Measurements from ENCODE around the gene SCO2.

The SCO2 gene

GRCh38 chr22:50525104-50525857 lies at the start of gene SCO2:
Gene SCO2, minus strand, starts transcription at chr22:50525598. Its CDS starts 1,187 bp downstream, at chr22:50524411.
- peak; percentile 80 for DNase-seq

GRCh38 chr22:50574383-50574755 lies 49.0 kb upstream of the SCO2 start:
- DNase-seq, result no peak

DNA sequence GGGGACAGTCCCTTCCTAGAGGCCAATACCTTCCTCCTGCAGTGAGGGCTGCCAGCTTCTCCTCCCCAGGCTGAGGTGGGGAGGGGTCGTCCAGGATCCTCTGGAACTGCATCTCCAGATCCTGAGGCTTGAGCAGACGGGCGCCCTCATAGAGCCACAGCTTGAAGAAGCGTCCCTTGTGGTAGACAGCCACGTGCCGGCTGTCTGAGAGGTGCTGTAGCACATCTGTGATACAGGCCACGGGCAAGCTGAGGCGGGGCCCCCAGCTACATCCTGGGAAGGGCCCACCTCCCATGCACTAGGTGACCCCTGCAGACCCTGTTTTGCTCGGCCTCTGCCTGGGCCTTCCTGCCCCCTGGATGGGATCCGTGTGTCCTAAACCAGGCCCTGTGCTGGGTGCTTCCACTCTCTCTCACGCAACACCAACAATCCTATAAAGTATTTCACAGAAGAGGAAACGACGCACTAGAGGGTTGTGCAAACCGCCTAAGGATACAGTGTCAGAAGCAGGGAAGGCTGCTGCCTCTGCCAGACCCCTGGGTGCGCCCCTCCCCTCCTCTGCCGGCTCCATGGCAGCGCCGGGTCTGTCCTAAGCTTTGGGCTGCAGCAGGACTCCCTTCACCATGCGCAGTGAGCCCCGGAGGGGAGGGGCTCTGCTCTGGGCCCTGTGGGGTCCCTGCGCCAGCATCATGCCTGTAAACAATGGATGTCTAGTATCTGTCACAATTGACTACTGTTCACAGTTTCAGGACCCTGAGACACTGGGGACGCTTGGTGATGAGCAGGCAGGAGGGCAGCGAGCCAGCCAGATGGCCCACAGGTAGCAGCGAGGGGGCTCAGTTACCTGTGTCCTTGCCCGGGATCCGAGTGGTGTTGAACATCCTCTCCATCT lies 48.3 kb upstream of the SCO2 start:
- DNase-seq, result no peak

- no peak for DNase-seq
These were observed 47.6 kb upstream of the SCO2 start for GRCh38 chr22:50572965-50573364.

DNA sequence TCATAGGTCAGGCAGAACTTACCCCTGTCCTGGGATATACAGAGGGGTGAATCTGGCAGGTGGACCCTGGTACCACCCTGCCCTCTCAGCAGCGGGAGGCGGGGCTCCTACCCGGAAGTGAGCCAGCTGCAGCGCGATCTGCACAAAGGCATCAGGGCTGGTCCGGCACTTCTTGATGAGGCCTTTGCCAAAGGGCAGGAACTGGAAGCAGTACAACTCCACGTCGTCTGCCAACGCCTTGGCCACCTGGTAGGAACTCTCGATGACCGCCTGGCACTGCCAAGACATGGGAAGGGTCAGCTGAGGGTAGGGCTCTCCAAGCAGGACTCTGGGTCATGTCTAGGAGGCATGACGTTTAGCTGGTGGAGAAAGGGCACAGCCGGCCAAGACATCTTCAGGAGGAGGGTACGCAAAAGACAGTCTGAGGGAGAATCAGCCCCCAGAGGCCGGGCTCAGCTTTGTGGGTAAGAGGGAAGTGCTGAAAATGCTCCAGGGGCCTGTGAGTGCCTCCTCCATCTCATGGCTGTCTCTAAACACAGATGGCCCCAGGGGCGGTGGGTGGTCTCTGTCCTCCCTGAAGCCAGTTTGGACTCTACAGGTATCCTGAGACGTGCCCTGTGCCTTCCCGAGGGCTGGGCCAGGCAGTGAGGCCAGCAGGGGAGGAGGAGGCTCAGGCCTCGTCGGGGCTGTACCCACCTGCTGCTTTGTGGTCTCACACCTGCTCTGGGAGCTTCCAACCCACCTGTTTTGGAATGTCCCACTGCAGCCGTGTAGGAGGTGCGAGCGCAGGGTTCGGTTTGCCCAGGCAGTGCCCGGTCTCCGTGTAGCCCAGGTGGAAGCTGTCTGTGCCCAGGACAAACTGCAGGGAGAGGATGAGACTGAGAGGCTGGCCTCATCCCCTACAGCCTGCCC lies 46.1 kb upstream of the SCO2 start:
- no peak for DNase-seq

DNA sequence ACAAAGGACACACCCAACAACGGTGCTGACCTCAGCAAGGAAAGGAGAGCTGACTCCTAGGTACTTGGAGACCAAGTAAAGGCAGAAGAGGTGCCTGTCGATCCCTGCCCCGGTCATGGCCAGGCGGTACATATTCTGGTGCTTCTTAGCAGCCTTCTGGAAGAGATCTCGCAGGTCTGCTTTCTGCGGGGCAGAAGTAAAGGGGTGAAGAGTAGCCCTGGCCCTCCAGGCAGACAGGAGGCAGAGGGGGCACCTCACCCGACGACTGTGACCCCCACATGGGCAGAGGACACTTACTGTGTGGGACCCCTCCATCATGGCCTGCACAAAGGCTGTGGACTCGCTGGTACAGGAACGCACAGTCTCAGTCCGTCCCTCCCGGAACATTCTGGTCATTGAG lies 45.5 kb upstream of the SCO2 start:
- no peak for DNase-seq

DNA sequence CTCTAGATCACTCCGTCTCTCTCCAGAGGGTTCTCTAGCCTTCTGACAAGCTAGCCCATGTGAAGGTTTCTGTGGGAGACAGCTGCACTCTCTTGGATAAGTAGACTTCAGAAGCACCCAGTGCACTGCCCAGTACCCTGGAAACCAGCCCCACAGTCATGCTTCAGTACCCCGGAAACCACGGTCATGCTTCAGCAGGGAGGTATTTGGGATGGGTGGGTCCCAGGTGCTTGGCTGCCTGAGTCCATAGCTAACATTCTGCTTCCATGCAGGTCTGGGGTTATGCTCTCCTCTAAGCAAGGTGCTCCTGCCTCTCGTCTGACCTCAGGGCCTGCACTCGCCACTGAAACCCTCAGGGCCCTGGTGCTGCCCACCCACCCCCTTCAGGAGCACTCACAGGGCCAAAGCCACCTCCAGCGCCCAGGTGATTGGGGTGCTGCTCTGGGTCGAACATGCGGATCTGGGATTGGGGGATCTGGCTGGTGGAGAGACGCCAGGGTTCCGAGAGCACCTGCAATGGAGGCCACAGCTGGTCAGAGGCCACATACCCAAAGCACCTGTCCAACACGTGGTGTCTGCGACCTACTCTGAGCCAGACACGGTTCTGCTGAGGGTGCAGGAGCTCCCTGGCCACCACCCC lies 44.6 kb upstream of the SCO2 start:
- DNase-seq, result no peak

DNA sequence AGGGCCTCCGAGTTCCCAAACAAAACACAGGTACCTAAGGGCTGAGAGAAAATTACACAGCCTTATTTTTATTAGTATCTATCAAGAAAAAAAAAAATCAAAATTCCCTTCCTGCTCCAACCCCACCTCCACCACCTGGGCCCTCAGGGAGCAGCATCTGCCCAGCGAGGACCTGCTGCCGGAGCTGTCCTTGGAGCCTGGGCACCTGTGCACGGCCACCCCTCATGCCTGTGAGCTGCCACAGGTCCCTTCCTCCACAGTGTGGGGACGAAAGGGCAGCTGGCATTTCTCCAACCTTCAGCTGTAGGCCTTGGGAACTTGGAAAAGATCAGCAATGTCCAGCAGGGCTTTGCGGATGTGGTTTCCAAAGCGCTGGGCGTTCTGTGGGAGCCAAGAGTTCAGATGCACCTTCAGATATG lies 43.7 kb upstream of the SCO2 start:
- DNase-seq, result no peak

GRCh38 chr22:50568626-50569025 lies 43.2 kb upstream of the SCO2 start:
- no peak for DNase-seq

DNA sequence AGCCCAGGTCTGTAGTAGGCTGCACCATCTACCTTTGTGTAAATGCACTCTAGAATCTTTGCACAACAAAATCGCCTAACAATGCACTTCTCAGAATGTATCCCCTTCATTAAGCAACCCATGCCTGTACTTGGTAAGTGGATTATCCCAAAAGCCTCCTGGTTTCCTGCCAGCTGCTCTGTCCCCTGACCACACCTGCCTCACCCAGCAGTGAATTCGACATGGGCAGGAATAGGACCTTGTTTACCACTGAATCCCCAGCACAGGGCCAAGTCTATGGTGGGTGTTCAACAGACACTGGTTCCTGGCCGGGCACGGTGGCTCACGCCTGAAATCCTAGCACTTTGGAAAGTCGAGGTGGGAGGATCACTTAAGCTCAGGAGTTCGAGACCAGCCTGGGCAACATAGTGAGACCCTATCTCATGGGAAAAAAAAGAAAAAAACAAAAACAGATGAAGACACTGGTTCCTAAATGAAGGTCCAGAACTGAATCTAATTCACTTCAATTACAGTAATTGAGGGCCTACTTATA lies 42.4 kb upstream of the SCO2 start:
- no peak for DNase-seq

- no peak for DNase-seq
These were observed 38.9 kb upstream of the SCO2 start for GRCh38 chr22:50564289-50564688.

DNA sequence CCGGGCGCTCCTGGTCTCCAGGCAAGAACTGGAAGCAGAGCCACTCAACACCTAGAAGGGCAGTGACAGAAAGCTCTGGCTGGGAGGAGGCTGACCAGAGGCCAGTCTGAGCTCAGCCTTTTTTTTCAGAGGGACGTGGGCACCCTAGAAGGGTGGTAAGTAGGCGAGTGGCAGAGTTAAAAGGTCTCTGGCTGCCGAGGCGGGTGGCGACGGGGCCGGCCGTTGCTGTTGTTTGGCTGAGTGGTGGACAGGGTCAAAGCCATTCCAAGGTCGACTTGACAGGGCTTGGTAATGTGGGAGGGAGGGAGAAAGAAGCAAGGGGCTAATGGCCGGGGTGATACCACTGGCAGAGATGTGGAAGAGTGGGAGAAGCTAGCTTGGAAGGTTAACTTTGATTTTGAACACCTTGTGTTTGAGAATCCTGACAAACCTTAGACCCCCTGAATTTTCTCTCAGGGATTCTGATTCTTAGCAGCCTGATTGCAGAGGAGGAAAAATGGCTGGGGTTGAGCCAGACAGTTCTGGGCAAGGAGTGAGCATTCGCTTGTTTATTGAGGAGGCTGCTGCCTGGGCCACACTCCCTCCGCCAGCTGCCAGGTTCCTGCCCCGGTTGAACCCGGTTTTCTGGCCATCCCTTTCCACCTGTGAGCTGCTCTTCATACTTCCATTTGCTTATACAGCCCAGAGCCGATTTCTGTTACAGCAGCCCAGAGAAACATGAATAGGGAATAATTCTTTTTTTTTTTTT lies 38.2 kb upstream of the SCO2 start:
- no peak for DNase-seq

- peak; percentile 89 for DNase-seq
These were observed 37.4 kb upstream of the SCO2 start, which contains the start of gene SYCE3 for GRCh38 chr22:50562523-50563412. Gene SYCE3, minus strand, starts transcription at chr22:50562919. Its CDS starts 6,514 bp downstream, at chr22:50556405.

DNA sequence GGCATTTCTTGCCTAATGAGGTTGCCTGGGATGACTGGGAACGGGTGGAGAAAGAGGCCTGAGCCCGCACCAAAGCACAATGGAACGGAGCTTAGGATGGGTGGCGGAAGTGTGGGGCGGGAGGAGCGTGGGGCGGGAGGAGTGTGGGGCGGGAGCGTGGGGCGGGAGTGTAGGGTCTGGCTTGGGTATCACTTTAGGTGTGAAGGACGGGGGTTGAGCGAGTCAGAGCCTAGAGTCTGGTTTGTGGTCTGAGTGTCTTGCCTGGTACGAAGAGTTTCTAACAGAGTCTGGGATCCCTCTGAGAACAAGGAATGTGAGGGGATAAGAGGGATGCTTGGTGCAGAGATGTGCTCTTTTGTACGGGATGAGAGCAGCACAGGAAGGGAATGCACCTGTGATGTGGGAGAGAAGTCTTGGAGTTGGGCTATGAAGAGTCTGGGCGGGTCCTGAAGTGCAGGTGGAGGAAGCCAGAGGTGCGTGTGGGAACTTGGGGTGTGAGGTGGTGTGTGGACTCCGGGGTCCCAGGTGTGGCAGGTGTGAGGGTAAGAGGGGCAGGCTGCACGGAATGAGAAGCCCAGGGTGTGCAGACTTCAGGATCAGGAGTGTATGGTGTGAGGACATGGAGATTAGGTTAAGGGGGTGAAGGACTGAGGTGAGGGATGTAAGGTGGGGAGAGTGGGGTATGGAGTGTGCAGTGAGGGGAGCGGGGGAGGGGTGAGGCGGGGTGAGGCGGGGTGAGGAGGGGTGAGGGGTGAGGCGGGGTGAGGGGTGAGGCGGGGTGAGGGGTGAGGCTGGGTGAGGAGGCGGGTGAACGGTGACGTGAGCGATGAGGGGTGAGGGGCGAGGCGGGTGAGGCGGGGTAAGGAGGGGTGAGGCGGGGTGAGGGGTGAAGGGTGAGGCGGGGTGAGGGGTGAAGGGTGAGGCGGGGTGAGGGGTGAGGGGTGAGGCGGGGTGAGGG lies 36.3 kb upstream of the SCO2 start:
- no peak for DNase-seq

DNA sequence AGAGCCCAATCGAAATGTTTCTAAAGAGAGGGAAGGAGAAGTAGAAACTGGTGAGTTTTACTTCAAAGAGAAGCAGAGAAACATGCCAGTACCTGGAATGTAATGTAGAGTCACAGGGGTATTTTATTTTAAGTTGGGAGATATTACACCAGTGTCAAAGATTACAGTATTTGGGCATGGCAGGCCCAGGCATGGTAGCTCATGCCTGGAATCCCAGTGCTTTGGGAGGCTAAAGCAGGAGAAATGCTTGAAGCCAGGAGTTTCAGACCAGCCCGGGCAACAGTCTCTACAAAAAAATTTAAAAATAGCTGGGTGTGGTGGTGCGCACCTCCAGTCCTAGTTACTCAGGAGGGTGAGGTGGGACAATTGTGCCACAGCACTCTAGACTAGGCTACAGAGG lies 34.6 kb upstream of the SCO2 start:
- no peak for DNase-seq

DNA sequence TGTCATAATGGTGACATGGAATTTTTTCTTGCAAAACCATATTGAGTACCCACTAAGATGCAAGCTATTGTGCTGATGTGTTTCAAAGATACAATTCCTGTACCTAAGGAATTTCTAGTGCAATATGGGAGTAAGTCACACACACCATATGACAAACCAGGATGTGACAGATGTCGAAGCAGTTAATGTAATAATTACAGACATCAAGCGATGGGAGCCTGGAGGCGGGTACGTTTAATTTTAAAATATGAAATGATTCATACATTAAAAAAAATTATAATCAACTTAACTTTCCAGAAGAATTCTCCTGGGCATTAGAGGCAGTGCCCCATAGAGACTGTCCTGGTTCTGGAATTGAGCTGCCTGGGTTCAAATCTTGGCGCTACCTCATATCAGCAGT lies 31.3 kb upstream of the SCO2 start:
- DNase-seq, result no peak

GRCh38 chr22:50553310-50553709 lies 27.9 kb upstream of the SCO2 start:
- DNase-seq, result no peak

DNA sequence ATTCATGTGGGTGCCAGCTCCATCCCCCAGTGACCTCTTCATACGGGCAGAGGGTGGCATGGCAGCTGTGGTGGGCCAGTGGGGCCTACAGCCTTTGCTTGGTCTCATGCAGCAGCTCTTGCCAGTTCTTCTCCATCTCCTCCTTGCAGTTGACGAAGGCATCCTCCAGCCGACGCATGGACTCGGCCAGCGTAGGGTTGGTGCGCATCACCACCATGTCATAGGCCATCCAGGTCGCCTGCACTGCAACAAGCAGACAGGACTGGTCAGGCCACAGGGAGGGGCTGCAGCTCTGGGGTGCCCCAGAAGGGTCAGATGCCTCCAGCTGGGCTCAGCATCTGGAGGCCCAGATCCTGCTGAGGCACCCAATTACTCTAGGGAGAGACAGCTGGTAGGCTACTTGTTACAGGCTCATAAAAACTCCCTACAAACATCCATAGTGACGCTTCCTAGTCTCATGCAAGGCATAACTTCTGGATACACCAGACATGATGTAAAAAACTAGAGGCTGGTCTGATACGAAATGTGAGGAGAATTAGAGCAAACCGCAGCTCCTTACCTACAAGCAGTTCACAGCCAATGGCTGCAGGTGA lies 25.9 kb upstream of the SCO2 start:
- no peak for DNase-seq

DNA sequence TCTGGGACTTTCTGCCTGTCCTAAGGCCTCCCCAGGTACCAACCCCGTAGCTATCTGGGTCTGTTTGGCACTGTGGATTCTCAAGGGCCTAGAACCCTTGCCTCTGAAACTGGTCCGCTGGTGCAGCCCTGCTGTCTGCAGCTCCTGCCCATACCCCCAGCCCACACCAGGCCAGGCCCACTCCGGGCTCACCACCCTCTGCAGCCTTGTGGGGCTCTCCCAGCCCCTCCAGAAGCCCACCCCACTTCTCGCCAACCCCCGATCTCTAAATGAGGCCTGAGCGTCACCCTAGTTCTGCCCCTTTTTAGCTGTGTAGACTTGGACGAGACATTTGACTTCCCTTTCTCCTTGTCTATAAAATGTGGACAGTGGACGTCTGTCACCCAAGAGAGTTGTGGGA lies 25.0 kb upstream of the SCO2 start:
- DNase-seq, result no peak
